ENCODE data around the gene CRIM1. TPM values are rescaled to one million over a fixed set of nuclear protein-coding genes. Genes with fewer than 3 reads are reported as not detected.

Gene CRIM1
- total and polyA plus RNA-seq, 2 experiments from 2014 or later: 10.5 to 36.4 TPM

GRCh38 chr2:36556842-36557241, 201.3 kb downstream of the CRIM1 start:
- H3K27me3 ChIP-seq (ENCODE audit: insufficient read depth): no peaks in the 10 kb centered on the region
- ATAC-seq (no peak), DNase-seq (ENCODE audit: low spot score) (no peak)
- no peak overlapping the region for H3K4me2 ChIP-seq
- no peak overlapping the region for H2AFZ ChIP-seq
- H3K4me1 ChIP-seq (ENCODE audit: insufficient read depth): peaks cover 13% of the 10 kb centered on the region; the same call in 1 of the 2 replicates
- no peak overlapping the region for H3K27ac ChIP-seq (ENCODE audit: low read depth)
- Mint-ChIP-seq H3K4me3 (no peak overlapping the region), H3K4me1 (peaks cover 19% of the 10 kb centered on the region), H3K9me3 (no peaks in the 10 kb centered on the region), H3K27ac (no peak overlapping the region), H3K36me3 (ENCODE audit: low read depth) (peaks cover 11% of the 10 kb centered on the region), H3K27me3 (ENCODE audit: insufficient read depth, low read depth, poor library complexity) (peaks cover 2% of the 10 kb centered on the region)
- H4K20me1 ChIP-seq (replicated peaks; ENCODE audit: insufficient read depth): no peaks in the 10 kb centered on the region
- no peaks in the 10 kb centered on the region for H3K79me2 ChIP-seq (replicated peaks; ENCODE audit: insufficient read depth)
- TF ChIP-seq JUNB (IDR thresholded peaks at IDR 0.05; ENCODE audit: unreplicated experiment) (no peak), EZH2 (IDR thresholded peaks at IDR 0.05; ENCODE audit: low read depth, unreplicated experiment) (no peak), EZH2phosphoT487 (IDR thresholded peaks at IDR 0.05; ENCODE audit: unreplicated experiment) (no peak), CTCF (conservative IDR thresholded peaks at IDR 0.05; ENCODE audit: low read depth in 2 of 2) (no peak), ETS1 (IDR thresholded peaks at IDR 0.05) (no peak), ZNF114 (CRISPR knock-in tag; IDR thresholded peaks at IDR 0.05) (no peak), POLR2AphosphoS5 (IDR thresholded peaks at IDR 0.05; ENCODE audit: low read depth) (no peak), ZNF462 (CRISPR knock-in tag; IDR thresholded peaks at IDR 0.05) (no peak)
- H3K9me2 ChIP-seq (ENCODE audit: insufficient read depth): no peaks in the 10 kb centered on the region
- H3K36me3 ChIP-seq (ENCODE audit: insufficient read depth): no peaks in the 10 kb centered on the region
- H3K4me3 ChIP-seq: no peak overlapping the region
- H3F3A ChIP-seq (replicated peaks; ENCODE audit: low read depth): no peaks in the 10 kb centered on the region
